Prostate gland (tissue), 2 donors: Measurements from ENCODE around the gene NEB.

ENCODE experiments used
- POLR2A ChIP-seq: fragments of 450-650 bp; IDR thresholded peaks from one replicate; pipeline ENCODE4 v1.6.1; 2016; ENCODE audit warnings: antibody characterized with exemption, mild to moderate bottlenecking
- POLR2AphosphoS5 ChIP-seq: sonication (generic); formaldehyde crosslinking; IDR thresholded peaks from one replicate; pipeline ENCODE4 v1.6.1; 2017; ENCODE audit warnings: antibody characterized with exemption
- TF ChIP-seq, protein P1 (sequence below), 4 experiments: fragments of 200-600 bp in 2 of 4; fragments of 450-650 bp in 2 of 4; sonication (generic) in 2 of 4; IDR thresholded peaks; 1 replicate in 3 of 4; 2 replicates in 1 of 4; pipeline ENCODE4 v1.5.1; 2016 to 2019; ENCODE audit warnings: antibody characterized with exemption in 4 of 4, mild to moderate bottlenecking in 2 of 4, moderate library complexity in 2 of 4

DNA sequence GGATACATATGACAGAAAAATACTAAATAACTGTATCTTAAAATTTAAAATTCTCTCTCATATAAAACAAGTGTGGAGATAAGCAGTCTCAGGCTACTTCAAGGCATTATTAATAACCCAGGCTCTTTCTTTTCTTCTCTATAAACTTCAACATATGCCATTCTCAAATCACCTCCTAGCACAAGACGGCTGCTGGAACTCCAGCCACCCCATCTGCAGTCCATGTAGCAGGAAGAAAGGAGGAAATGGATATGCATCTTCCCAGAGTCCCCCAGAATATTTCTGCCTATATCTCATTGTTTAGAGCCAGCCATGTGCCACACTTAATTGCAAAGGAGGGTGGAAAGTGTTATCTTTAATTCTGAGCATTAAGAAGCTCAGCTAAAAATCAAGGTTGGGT is 35.3 kb upstream of the NEB start:
- TF ChIP-seq, protein P1, sequence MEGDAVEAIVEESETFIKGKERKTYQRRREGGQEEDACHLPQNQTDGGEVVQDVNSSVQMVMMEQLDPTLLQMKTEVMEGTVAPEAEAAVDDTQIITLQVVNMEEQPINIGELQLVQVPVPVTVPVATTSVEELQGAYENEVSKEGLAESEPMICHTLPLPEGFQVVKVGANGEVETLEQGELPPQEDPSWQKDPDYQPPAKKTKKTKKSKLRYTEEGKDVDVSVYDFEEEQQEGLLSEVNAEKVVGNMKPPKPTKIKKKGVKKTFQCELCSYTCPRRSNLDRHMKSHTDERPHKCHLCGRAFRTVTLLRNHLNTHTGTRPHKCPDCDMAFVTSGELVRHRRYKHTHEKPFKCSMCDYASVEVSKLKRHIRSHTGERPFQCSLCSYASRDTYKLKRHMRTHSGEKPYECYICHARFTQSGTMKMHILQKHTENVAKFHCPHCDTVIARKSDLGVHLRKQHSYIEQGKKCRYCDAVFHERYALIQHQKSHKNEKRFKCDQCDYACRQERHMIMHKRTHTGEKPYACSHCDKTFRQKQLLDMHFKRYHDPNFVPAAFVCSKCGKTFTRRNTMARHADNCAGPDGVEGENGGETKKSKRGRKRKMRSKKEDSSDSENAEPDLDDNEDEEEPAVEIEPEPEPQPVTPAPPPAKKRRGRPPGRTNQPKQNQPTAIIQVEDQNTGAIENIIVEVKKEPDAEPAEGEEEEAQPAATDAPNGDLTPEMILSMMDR (IDR thresholded peaks at IDR 0.05) = no peak
- TF ChIP-seq POLR2A (no peak), POLR2AphosphoS5 (no peak)
